A549 (cell line): Measurements from ENCODE around the gene ERV3-1. TPM values are rescaled to one million over a fixed set of nuclear protein-coding genes. Genes with fewer than 3 reads are reported as not detected.
"Not testable (repeated sequence)": the region's sequence is repeated elsewhere in the genome, so short reads cannot be mapped to it uniquely, and the experiment has no call there.

ENCODE experiments used
- ATAC-seq, 2 experiments: fragments of 200-7000 bp in 1 of 2; fragments of >200 bp in 1 of 2; cut with Nextera tagmentation in 1 of 2; cut with Tn5 transposase in 1 of 2; 3 replicates each; pipeline versions ENCODE4 v1.8.0 to v1.9.1; 2018 to 2020; ENCODE audit warnings: mild to moderate bottlenecking in 1 of 2, moderate library complexity in 1 of 2
- CTCF ChIA-PET: fragments of 300-600 bp; sonication (Branson Sonifier 250); formaldehyde crosslinking; extraction: SDS; loops from one replicate; lab custom pipeline; 2021; ENCODE audit warnings: antibody characterized with exemption, inconsistent platforms; lab: Yijun Ruan, JAX
- POLR2A ChIA-PET: fragments of 350-600 bp; formaldehyde crosslinking; extraction: SDS; loops from one replicate; lab custom pipeline; 2021; ENCODE audit warnings: antibody characterized with exemption, inconsistent platforms; lab: Yijun Ruan, JAX
- DNase-seq, 2 experiments: peaks; one replicate each; pipeline versions ENCODE4 v3.0.0 to v3.0.0-alpha.2; 2011 to 2016; ENCODE audit warnings: low read depth in 1 of 2, low spot score in 1 of 2
- FAIRE-seq: peaks from 2 replicates; lab custom pipeline; 2011; peaks lifted over from hg19 to GRCh38; lab: Jason Lieb, UNC
- H3K27ac ChIP-seq, 2 experiments: fragments of >200 bp; sonication (Bioruptor Twin); formaldehyde crosslinking; 3 replicates each; pipeline ENCODE4 v1.5.1; 2016 to 2017
- H3K4me1 ChIP-seq: fragments of >200 bp; sonication (Bioruptor Twin); formaldehyde crosslinking; 3 replicates; pipeline ENCODE4 v1.6.1; 2016
- H3K4me2 ChIP-seq: fragments of >200 bp; sonication (Bioruptor Twin); formaldehyde crosslinking; 3 replicates; pipeline ENCODE4 v1.6.1; 2016
- H3K4me3 ChIP-seq: fragments of >200 bp; sonication (Bioruptor Twin); formaldehyde crosslinking; 3 replicates; pipeline ENCODE4 v1.5.1; 2016
- H3K9me3 ChIP-seq: fragments of >200 bp; sonication (Bioruptor Twin); formaldehyde crosslinking; 3 replicates; pipeline ENCODE4 v1.6.1; 2016
- WGBS: methylation state at CpG from one replicate; pipeline ENCODE4 v1.1.6; 2017; ENCODE audit errors: missing lambda C conversion rate; 5-methylcytosine and 5-hydroxymethylcytosine counted together
- polyA plus RNA-seq, 4 experiments: library from polyadenylated mRNA; depleted of rRNA in 3 of 4; stranded (reverse); fragments of >200 nt; fragmentation: RNase III in 1 of 4; extraction: RNeasy Plus Mini Kit Qiagen cat#74134 plus additional on column Dnase treatment in 1 of 4; gene quantifications; 2 replicates in 3 of 4; 3 replicates in 1 of 4; pipeline ENCODE4 v1.2.3, GENCODE V29; 2011 to 2017
- small RNA-seq, 6 experiments: library from RNA; depleted of rRNA; stranded (forward); fragments of <200 nt; gene quantifications; one replicate each; pipeline ENCODE3, GENCODE V24; 2012

ERV3-1 gene
- polyA plus RNA-seq, 2 of the 4 experiments (the other 2 are of a cell fraction), result 5.0 to 5.8 TPM

DNA sequence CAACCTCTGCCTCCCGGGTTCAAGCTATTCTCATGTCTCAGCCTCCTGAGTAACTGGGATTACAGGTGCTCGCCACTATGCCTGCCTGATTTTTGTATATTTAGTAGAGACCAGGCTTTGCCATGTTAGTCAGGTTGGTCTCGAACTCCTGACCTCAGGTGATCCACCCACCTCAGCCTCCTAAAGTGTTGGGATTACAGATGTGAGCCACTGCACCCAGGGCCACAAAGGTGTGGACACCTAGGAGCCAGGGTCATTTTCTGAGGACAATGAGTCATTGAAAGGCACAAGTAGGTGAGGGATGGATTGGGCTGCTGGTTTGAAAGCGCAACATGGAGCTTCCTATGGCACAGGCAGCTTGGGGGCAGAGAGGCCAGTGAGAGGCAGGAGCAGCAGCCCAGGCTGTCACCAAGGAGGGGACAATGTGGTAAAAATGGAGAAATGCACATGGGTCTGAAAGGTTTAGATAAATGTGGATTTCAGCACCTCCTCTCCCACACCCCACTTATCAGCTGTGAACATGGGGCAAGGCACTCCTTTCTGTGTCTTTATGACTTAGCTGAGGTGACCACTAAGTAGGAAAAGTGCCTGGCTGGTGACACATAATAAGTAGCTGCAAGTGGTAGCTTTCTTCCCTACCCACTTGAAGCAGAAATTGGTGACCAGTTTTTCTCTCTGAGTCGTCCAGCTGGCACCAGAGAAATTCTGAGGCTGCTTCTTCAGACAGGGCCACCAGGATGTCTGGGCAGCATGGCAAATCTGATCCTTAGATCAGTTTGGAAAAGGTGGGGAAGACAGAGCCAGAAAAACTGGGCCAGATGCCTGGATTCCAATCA lies 61.6 kb downstream of the ERV3-1 start:
- POLR2A ChIA-PET, CTCF ChIA-PET, DNase-seq, FAIRE-seq, H3K4me3 ChIP-seq, ATAC-seq, H3K4me2 ChIP-seq, H3K27ac ChIP-seq, H3K4me1 ChIP-seq: not testable (repeated sequence)
- H3K9me3 ChIP-seq, result peaks cover 29% of the 10 kb centered on the region; the same call in 2 of the 3 replicates
- 6% methylated on average over 5 of the region's 5 CpGs for WGBS

Small RNAs within 50 kb of the gene (small RNA-seq; reads per million reads assigned to genes)
- 0 reads per million in 6 experiments for gene RNU6-1229P

Other genes with a start within 250 kb of the ERV3-1 start
- gene ZNF138, start 212.3 kb downstream of the ERV3-1 start, polyA plus RNA-seq (2011; rRNA removed), result 6.3 TPM in 2 replicates
- gene ZNF138, start 212.3 kb downstream of the ERV3-1 start, polyA plus RNA-seq (2017; fragmentation: RNase III; extraction: RNeasy Plus Mini Kit Qiagen cat#74134 plus additional on column Dnase treatment), result 3.8 to 4.0 TPM (median 3.9 TPM) in 3 replicates
- 5.2 TPM in 2 replicates for gene ZNF273, start 103.4 kb downstream of the ERV3-1 start, polyA plus RNA-seq (2011; rRNA removed)
- gene ZNF273, start 103.4 kb downstream of the ERV3-1 start, polyA plus RNA-seq (2017; fragmentation: RNase III; extraction: RNeasy Plus Mini Kit Qiagen cat#74134 plus additional on column Dnase treatment), result 2.5 to 3.1 TPM (median 3.1 TPM) in 3 replicates
- 0.99 and 1.3 TPM in 2 replicates for gene ZNF117, start 15.7 kb downstream of the ERV3-1 start, polyA plus RNA-seq (2011; rRNA removed)
- 0.90 to 1.3 TPM (median 0.98 TPM) in 3 replicates for gene ZNF117, start 15.7 kb downstream of the ERV3-1 start, polyA plus RNA-seq (2017; fragmentation: RNase III; extraction: RNeasy Plus Mini Kit Qiagen cat#74134 plus additional on column Dnase treatment)